HCT116 (cell line): ENCODE results near the gene MORN2.

Experiments
- EZH2phosphoT487 ChIP-seq: fragments of 200-600 bp; IDR thresholded peaks from 2 replicates; pipeline ENCODE4 v1.6.1; 2018; ENCODE audit warnings: antibody characterized with exemption, borderline replicate concordance
- POLR2A ChIP-seq: IDR thresholded peaks from 2 replicates; pipeline ENCODE4 v1.7.0; 2011; ENCODE audit warnings: borderline replicate concordance; ENCODE audit not compliant: insufficient read depth, insufficient read length; ENCODE audit errors: extremely low read depth
- SIN3A ChIP-seq: IDR thresholded peaks from 2 replicates; pipeline ENCODE4 v1.6.1; 2012; ENCODE audit warnings: low read depth
- ZNF274 ChIP-seq: fragments of 200-500 bp; sonication (Bioruptor generic); IDR thresholded peaks from 2 replicates; pipeline ENCODE4 v1.6.1; 2014; ENCODE audit warnings: mild to moderate bottlenecking, low read depth, low read length, inconsistent platforms
- TF ChIP-seq, protein P1 (sequence below), 3 experiments: fragments of 200-600 bp in 1 of 3; sonication (generic) in 1 of 3; IDR thresholded peaks in 2 of 3; conservative IDR thresholded peaks in 1 of 3; 2 replicates each; pipeline ENCODE4 v1.5.1; 2012 to 2017; ENCODE audit warnings: low read depth in 2 of 3, low read length in 2 of 3, antibody characterized with exemption in 1 of 3, borderline replicate concordance in 1 of 3, control low read depth in 1 of 3, mild to moderate bottlenecking in 1 of 3, mixed read lengths in 1 of 3, mixed run types in 1 of 3, moderate library complexity in 1 of 3; ENCODE audit not compliant: insufficient read depth in 1 of 3
- TF ChIP-seq, protein P2 (sequence below): IDR thresholded peaks from 2 replicates; pipeline ENCODE4 v1.6.1; 2012

DNA sequence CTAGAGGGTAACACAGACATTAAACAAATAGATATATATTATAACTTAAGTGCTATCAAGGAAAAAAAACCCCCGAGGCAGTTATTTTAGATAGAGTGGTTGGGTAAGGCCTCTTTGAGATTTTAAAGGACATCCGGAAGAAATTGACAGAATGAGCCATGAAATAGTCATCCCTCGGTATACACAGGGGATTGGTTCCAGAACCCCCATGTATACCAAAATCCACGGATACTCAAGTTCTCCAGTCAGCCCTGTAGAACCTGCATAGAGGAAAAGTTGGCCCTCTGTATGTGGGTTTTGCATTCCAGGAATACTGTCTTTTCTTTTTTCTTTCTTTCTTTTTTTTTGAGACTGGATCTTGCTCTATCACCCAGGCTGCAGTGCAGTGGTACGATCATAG lies 2.0 kb upstream of the MORN2 start:
- TF ChIP-seq POLR2A = no peak
- TF ChIP-seq EZH2phosphoT487 = no peak
- TF ChIP-seq, protein P1, sequence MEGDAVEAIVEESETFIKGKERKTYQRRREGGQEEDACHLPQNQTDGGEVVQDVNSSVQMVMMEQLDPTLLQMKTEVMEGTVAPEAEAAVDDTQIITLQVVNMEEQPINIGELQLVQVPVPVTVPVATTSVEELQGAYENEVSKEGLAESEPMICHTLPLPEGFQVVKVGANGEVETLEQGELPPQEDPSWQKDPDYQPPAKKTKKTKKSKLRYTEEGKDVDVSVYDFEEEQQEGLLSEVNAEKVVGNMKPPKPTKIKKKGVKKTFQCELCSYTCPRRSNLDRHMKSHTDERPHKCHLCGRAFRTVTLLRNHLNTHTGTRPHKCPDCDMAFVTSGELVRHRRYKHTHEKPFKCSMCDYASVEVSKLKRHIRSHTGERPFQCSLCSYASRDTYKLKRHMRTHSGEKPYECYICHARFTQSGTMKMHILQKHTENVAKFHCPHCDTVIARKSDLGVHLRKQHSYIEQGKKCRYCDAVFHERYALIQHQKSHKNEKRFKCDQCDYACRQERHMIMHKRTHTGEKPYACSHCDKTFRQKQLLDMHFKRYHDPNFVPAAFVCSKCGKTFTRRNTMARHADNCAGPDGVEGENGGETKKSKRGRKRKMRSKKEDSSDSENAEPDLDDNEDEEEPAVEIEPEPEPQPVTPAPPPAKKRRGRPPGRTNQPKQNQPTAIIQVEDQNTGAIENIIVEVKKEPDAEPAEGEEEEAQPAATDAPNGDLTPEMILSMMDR (IDR thresholded peaks at IDR 0.05 in 2 of 3, conservative IDR thresholded peaks at IDR 0.05 in 1 of 3; ENCODE audit: borderline replicate concordance in 1 of 3, insufficient read depth in 1 of 3, low read depth in 2 of 3, low read length in 2 of 3) = no peak
- no peak for TF ChIP-seq SIN3A
- TF ChIP-seq, protein P2, sequence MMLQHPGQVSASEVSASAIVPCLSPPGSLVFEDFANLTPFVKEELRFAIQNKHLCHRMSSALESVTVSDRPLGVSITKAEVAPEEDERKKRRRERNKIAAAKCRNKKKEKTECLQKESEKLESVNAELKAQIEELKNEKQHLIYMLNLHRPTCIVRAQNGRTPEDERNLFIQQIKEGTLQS = no peak
- no peak for TF ChIP-seq ZNF274
